Central memory CD8-positive, alpha-beta T cell (primary cell): ENCODE data around the gene MYO10.
A peak's percentile ranks its signal among the peaks of the same experiment; 100 is the strongest.

Experiments
- ATAC-seq: fragments of 150-1000 bp; cut with Tn5 transposase; replicated peaks from 2 replicates; pipeline ENCODE4 v1.10.0; 2022; ENCODE audit warnings: mild to moderate bottlenecking, moderate FRiP score, moderate number of reproducible peaks; ENCODE audit not compliant: poor library complexity, severe bottlenecking; ENCODE audit errors: extremely low read depth
- DNase-seq, 2 donors: peaks; one replicate each; pipeline ENCODE4 v3.0.0; 2021; ENCODE audit warnings: low spot score in 2 of 2
- H3K27ac Mint-ChIP-seq: one replicate; pipeline ENCODE4 v1.8.0; 2022; ENCODE audit warnings: low read depth, mild to moderate bottlenecking, moderate library complexity, mixed read lengths
- H3K27me3 Mint-ChIP-seq: one replicate; pipeline ENCODE4 v1.8.0; 2022; ENCODE audit warnings: mixed read lengths
- H3K36me3 Mint-ChIP-seq: one replicate; pipeline ENCODE4 v1.8.0; 2022; ENCODE audit warnings: mild to moderate bottlenecking, moderate library complexity, mixed read lengths; ENCODE audit not compliant: insufficient read depth
- H3K4me1 Mint-ChIP-seq: one replicate; pipeline ENCODE4 v1.8.0; 2022; ENCODE audit warnings: mixed read lengths
- H3K4me3 Mint-ChIP-seq: one replicate; pipeline ENCODE4 v1.8.0; 2022; ENCODE audit warnings: mild to moderate bottlenecking, moderate library complexity, mixed read lengths
- H3K9me3 Mint-ChIP-seq: one replicate; pipeline ENCODE4 v1.8.0; 2022; ENCODE audit warnings: mixed read lengths

The MYO10 gene

GRCh38 chr5:16784843-16785791 lies 151.0 kb downstream of the MYO10 start:
- ATAC-seq = no peak

GRCh38 chr5:16784088-16784487 lies 152.0 kb downstream of the MYO10 start:
- H3K4me3 Mint-ChIP-seq = no peak overlapping the region

More at GRCh38 chr5:16784843-16785791, 151.0 kb downstream of the MYO10 start:
- no peak for DNase-seq
- no peaks in the 10 kb centered on the region for H3K4me1 Mint-ChIP-seq
- H3K36me3 Mint-ChIP-seq = peaks cover 2% of the 10 kb centered on the region
- peaks cover 22% of the 10 kb centered on the region for H3K27me3 Mint-ChIP-seq
- H3K27ac Mint-ChIP-seq = no peak overlapping the region
- H3K4me3 Mint-ChIP-seq = no peak overlapping the region
- no peaks in the 10 kb centered on the region for H3K9me3 Mint-ChIP-seq

GRCh38 chr5:16781828-16782626 lies 154.1 kb downstream of the MYO10 start:
- DNase-seq = no peak
- ATAC-seq = no peak
- H3K36me3 Mint-ChIP-seq = no peaks in the 10 kb centered on the region

More at GRCh38 chr5:16784088-16784487, 152.0 kb downstream of the MYO10 start:
- Mint-ChIP-seq H3K27me3 (peaks cover 22% of the 10 kb centered on the region), H3K36me3 (no peaks in the 10 kb centered on the region), H3K4me1 (no peaks in the 10 kb centered on the region), H3K27ac (no peak overlapping the region), H3K9me3 (no peaks in the 10 kb centered on the region)
- ATAC-seq = no peak
- DNase-seq = no peak

GRCh38 chr5:16780325-16780724 lies 155.8 kb downstream of the MYO10 start:
- Mint-ChIP-seq H3K27ac (no peak overlapping the region), H3K9me3 (no peaks in the 10 kb centered on the region), H3K27me3 (peaks cover 19% of the 10 kb centered on the region), H3K4me3 (no peak overlapping the region), H3K4me1 (no peaks in the 10 kb centered on the region), H3K36me3 (no peaks in the 10 kb centered on the region)
- ATAC-seq = no peak
- no peak for DNase-seq

More at GRCh38 chr5:16781828-16782626, 154.1 kb downstream of the MYO10 start:
- no peak overlapping the region for H3K4me3 Mint-ChIP-seq
- no peak overlapping the region for H3K27ac Mint-ChIP-seq
- H3K4me1 Mint-ChIP-seq = no peaks in the 10 kb centered on the region
- peaks cover 22% of the 10 kb centered on the region for H3K27me3 Mint-ChIP-seq
- no peaks in the 10 kb centered on the region for H3K9me3 Mint-ChIP-seq

GRCh38 chr5:16777432-16777831 lies 158.7 kb downstream of the MYO10 start:
- Mint-ChIP-seq H3K36me3 (no peaks in the 10 kb centered on the region), H3K4me1 (no peaks in the 10 kb centered on the region), H3K9me3 (no peaks in the 10 kb centered on the region), H3K27ac (no peak overlapping the region), H3K4me3 (no peak overlapping the region), H3K27me3 (no peaks in the 10 kb centered on the region)
- ATAC-seq (no peak), DNase-seq (no peak)

- H3K4me1 Mint-ChIP-seq = no peaks in the 10 kb centered on the region
- no peak for ATAC-seq
- H3K27ac Mint-ChIP-seq = no peak overlapping the region
- H3K36me3 Mint-ChIP-seq = no peaks in the 10 kb centered on the region
- no peak overlapping the region for H3K4me3 Mint-ChIP-seq
- H3K9me3 Mint-ChIP-seq = no peaks in the 10 kb centered on the region
- DNase-seq = no peak
- no peaks in the 10 kb centered on the region for H3K27me3 Mint-ChIP-seq
These were observed 159.4 kb downstream of the MYO10 start for GRCh38 chr5:16776611-16777251.

- Mint-ChIP-seq H3K9me3 (no peaks in the 10 kb centered on the region), H3K4me1 (no peaks in the 10 kb centered on the region), H3K27me3 (no peaks in the 10 kb centered on the region), H3K27ac (no peak overlapping the region), H3K36me3 (no peaks in the 10 kb centered on the region), H3K4me3 (no peak overlapping the region)
- ATAC-seq = no peak
- DNase-seq = no peak
These were observed 161.3 kb downstream of the MYO10 start for GRCh38 chr5:16774806-16775205.

- H3K27ac Mint-ChIP-seq = no peak overlapping the region
- no peaks in the 10 kb centered on the region for H3K36me3 Mint-ChIP-seq
- H3K9me3 Mint-ChIP-seq = no peaks in the 10 kb centered on the region
- no peak overlapping the region for H3K4me3 Mint-ChIP-seq
- no peak for DNase-seq
- no peaks in the 10 kb centered on the region for H3K4me1 Mint-ChIP-seq
- ATAC-seq = no peak
- no peaks in the 10 kb centered on the region for H3K27me3 Mint-ChIP-seq
These were observed 162.1 kb downstream of the MYO10 start for GRCh38 chr5:16773991-16774390.

GRCh38 chr5:16772556-16772955 lies 163.5 kb downstream of the MYO10 start:
- Mint-ChIP-seq H3K9me3 (no peaks in the 10 kb centered on the region), H3K4me3 (no peak overlapping the region), H3K36me3 (no peaks in the 10 kb centered on the region), H3K4me1 (no peaks in the 10 kb centered on the region), H3K27ac (no peak overlapping the region), H3K27me3 (no peaks in the 10 kb centered on the region)
- ATAC-seq (no peak), DNase-seq (no peak)

- DNase-seq (no peak), ATAC-seq (no peak)
- H3K36me3 Mint-ChIP-seq = no peaks in the 10 kb centered on the region
- no peak overlapping the region for H3K27ac Mint-ChIP-seq
- no peaks in the 10 kb centered on the region for H3K27me3 Mint-ChIP-seq
- H3K4me1 Mint-ChIP-seq = no peaks in the 10 kb centered on the region
- no peak overlapping the region for H3K4me3 Mint-ChIP-seq
- no peaks in the 10 kb centered on the region for H3K9me3 Mint-ChIP-seq
These were observed 167.9 kb downstream of the MYO10 start for GRCh38 chr5:16768184-16768583.

- Mint-ChIP-seq H3K4me3 (no peak overlapping the region), H3K36me3 (no peaks in the 10 kb centered on the region), H3K27ac (no peak overlapping the region), H3K4me1 (no peaks in the 10 kb centered on the region), H3K9me3 (no peaks in the 10 kb centered on the region), H3K27me3 (no peaks in the 10 kb centered on the region)
- no peak for DNase-seq
- ATAC-seq = no peak
These were observed 172.9 kb downstream of the MYO10 start for GRCh38 chr5:16763211-16763610.

- Mint-ChIP-seq H3K4me3 (no peak overlapping the region), H3K36me3 (no peaks in the 10 kb centered on the region), H3K27me3 (no peaks in the 10 kb centered on the region), H3K4me1 (no peaks in the 10 kb centered on the region), H3K27ac (peak overlapping the region; percentile 46), H3K9me3 (no peaks in the 10 kb centered on the region)
- no peak for DNase-seq
- ATAC-seq = no peak
These were observed 176.8 kb downstream of the MYO10 start for GRCh38 chr5:16759147-16759773.
